Activated T-cell treated with anti-CD3 and anti-CD28 coated beads, Interleukin-2, amount 50 U/mL, for 48 hours (primary cell): ENCODE results near the gene RAMP2.

Experiments
- DNase-seq, 2 experiments: peaks; one replicate each; pipeline ENCODE4 v3.0.0-alpha.2; 2020

RAMP2 gene

GRCh38 chr17:42795465-42795864, 34.4 kb downstream of the RAMP2 start:
- DNase-seq: no peak

- DNase-seq: no peak
Observed at GRCh38 chr17:42796066-42796758, 35.2 kb downstream of the RAMP2 start.

- no peak for DNase-seq
Observed at GRCh38 chr17:42797067-42798007, 36.3 kb downstream of the RAMP2 start.

- no peak for DNase-seq
Observed at GRCh38 chr17:42798011-42798382, 37.0 kb downstream of the RAMP2 start.

GRCh38 chr17:42798383-42799380, 37.7 kb downstream of the RAMP2 start, which contains the start of the genes CNTD1 and COA3:
Gene CNTD1, plus strand, starts transcription at chr17:42798861. Its CDS starts 207 bp downstream, at chr17:42799068.
Gene COA3, minus strand, starts transcription at chr17:42798704. Its CDS starts 23 bp downstream, at chr17:42798681.
- peak; percentile 89 to 90 for DNase-seq

- DNase-seq: no peak
Observed at GRCh38 chr17:42803074-42803883, 42.3 kb downstream of the RAMP2 start.

- no peak for DNase-seq
Observed at GRCh38 chr17:42804918-42805367, 43.9 kb downstream of the RAMP2 start.

- no peak for DNase-seq
Observed at GRCh38 chr17:42806249-42806648, 45.2 kb downstream of the RAMP2 start.

GRCh38 chr17:42809250-42809649, 48.2 kb downstream of the RAMP2 start:
- DNase-seq: no peak
